ENCODE data around the gene TIAM2.
"Not testable (repeated sequence)": the region's sequence is repeated elsewhere in the genome, so short reads cannot be mapped to it uniquely, and the experiment has no call there.

The TIAM2 gene

DNA sequence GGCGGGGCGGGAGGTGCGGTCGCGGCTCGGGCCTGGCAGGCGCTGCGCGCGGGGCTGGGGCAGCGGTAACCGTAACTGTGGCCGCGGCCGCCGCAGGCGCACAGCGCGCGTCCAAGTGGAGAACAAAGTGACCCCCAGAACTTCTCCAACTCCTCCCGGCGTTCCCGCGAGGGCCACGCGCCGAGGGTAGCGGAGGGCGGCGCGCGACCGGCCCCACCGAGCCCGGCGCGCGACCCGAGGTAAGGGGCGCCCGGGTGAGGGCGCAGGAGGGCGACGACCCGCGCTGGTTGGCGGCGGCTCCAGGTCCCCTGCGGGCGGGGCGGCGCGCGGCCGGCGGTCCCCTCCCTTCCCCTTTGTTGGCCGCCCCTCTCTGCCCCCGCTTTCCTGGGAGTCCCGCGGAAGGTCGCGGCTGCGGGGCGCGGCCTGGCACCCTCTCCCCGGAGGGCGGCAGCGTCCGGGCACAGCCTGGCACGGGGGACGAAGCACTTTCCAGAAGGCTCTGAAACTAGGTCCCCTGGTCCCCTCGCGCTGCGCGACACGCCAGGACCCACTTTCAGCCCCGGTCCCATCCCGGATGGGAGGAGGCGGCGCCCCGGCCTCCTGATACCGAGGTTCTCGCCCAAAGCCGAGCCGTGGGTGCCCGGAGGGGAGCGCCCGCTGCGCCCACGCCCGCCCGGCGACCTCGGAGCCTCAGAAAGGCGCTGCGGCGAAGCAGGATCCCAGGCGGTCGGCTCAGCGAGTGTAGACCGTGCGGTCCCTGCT, at the start of gene TIAM2:
Gene TIAM2, plus strand, starts transcription at position 62 of the 762 bp plus-strand sequence. CDS start 133,909 bp downstream, outside the sequence.
- DNase-seq, result peak; percentile 74

DNA sequence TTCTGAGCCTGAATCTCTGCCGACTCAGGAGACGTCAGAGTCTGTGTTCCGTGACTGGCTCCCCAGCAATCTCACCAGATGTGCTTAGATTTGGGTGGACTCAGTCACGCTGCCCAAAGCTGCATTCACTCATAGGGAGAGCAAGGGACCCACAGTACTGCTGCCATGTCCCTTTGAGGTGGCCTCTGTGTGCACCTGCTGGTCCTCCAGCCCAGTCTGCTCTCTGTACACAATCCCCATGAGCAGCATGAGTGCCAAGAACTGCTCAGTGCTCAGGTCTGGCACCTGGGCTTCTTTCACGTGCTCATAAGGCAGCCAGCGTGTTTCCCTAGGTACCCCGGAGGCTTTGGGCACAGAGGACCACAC, 44.2 kb upstream of the TIAM2 start:
- DNase-seq, result no peak

DNA sequence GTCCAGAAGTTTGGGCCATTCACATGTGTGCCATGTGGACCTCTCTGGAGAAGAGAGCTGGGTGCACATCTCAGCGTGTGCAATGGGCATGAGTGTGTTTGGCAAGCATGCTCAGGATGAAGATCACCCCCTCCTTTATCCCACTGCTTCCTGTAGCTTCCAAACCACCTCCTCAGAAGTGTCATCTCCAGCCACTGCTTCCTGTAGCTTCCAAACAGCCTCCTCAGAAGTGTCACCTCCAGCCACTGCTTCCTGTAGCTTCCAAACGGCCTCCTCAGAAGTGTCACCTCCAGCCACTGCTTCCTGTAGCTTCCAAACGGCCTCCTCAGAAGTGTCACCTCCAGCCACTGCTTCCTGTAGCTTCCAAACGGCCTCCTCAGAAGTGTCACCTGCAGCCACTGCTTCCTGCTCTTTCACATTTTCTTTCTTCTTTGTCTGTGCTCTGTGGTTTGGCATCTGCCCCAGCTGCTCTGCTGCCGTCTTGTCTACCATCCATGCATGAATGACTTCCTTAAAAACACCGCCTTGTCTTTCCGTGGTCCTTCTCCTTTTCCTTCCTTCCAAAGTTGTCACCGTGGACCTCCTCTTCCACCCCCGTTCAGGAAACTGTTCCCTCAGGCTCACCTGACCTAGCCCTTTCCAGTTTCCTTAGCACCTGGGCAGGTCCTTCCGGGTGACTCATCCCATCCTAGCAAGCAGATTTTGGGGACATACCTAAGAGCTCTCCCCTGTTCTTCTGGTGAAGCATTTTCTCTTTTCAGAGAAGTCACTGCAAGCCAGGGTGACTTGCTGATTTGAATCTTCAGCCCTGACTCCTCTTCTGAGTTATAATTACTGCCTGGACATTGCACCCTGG, 43.5 kb upstream of the TIAM2 start:
- DNase-seq, result no peak

DNA sequence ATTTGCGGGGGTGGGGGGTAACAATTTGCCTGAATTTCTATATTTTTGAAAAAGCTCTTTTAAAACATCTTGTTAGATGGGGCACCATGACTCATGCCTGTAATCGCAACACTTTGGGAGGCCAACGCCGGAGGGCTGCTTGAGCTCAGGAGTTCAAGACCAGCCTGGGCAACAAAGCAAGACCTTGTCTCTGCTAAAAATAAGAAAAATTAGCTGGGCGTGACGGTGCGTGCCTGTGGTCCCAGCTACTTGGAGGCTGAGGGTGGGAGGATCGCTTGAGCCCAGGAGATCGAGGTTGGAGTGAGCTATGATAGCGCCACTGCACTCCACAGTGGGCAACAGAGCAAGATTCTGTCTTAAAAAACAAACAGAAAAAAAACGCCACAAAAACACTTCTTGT, 41.5 kb upstream of the TIAM2 start:
- no peak for DNase-seq

DNA sequence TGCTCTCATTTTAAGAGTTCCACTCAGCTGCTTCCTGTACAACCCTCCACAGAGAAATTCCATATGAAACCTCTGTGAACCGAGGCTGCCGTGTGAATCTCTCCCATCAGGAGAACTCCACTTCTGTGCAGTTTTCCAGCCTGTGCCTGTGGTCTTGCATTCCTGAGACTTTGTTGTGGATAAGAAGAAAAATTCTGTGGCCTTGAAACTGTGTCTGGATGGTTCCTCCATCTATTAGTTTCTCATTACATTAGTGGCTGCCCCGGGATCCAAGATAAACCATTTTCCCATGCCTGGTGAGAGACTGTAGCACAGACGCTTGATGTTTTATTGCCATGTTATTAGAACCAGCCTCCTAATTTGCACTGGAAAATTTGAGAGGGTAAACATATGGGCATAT, 40.8 kb upstream of the TIAM2 start:
- no peak for DNase-seq

DNA sequence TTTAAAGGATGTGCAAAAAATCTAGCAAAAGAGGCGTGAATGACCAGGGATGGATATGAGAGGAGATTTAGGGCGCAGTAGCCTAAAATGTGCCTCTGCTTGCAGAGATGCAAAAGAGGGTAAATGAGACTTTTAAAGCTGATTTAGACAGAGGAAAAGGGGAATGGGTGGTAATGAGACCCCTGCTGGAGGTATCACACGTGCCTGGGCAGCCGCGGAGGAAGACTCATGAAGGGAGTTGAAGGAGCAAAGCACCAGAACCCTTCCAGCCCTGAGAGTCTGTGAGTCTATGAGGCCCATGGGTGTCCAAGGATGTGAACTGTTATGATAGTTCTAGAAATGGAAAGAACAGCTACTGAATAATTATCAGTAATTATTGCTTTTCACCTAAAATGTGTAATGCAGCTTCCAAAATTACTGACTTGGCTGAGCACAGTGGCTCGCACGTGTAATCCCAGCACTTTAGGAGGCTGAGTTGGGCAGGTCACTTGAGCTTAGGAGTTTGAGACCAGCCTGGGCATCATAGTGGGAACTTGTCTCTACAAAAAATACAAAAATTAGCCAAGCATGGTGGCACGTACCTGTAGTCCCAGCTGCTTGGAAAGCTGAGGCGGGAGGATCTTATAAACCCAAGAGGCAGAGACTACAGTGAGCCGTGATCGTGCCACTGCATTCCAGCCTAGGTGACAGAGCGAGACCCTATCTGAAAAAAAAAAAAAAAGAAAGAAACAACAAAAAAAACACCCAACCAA, 38.2 kb upstream of the TIAM2 start:
- DNase-seq, result no peak

DNA sequence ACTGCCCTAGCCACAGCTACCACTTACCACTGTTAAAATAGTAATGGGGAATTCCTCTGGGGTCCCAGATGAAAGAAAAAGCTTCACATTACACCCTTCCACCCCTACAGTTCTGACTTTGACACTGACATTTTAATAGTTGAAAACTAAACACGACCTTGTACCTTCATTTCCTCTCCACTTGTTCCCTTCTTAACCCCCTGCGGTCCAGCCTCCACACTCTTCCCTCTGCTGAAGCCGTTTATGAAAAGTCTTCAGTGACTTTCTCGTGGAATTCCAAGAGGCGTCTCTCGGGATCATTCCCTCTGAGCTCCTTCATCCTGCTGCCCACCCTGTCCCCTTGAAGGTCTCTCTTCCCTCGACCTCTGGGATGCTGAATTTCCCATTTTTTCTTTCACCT, 36.6 kb upstream of the TIAM2 start:
- no peak for DNase-seq

DNA sequence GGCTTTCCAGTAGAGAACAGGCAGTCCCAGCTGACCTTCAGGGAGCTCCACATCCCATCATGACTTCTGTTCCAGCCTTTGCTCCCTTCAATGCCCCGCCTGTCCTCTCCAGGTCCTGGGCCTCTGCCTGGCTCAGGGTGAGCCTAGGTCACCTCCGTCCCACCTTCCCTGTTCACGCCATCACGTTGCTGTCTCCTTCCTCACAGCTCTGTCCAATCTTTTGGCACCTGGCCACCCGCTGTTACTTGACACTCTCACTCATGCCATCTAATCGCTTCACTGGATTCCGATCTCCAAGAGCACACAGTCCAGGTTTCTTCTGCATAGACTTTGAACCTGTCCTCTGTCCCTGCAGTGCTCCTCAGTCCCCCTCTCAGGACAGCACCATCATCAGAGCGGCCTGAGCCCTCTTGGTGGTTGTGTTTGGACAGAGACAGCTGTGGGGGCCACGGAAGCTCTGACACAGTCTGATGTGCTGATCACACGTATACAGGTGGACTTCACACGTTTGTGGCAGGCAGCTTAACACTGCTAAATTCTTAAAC, 34.7 kb upstream of the TIAM2 start:
- peak; percentile 43 for DNase-seq

DNA sequence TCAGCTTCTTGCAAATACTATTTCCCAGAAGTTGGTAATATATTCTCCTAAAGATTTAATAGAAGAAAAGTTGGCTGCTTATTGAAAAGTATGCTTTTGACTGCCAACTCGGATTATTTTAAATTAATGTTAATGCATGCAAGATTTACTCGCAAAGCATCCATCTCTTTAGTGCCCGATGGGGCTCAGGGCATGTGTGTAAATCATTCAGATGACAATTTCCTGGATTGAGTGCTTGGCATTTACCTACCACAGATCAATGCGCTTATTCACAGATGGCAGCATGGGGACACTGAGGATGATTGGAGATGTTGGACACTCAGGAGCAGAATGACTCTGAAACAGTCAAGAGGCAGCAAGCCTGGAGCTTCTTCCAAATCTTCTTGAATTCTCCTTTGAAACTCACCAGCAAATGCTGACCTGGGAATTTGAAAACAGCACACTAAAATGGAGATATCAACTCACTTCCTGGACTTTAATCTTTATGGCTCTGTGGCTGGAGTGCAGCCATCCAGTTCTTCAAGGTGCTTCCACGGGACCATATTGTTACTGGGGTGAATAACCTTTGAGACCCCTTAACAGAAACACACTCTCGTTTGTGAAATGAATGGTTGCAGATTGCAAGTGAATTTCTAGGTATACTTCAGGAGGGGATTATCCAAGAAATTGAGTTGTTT, 34.1 kb upstream of the TIAM2 start:
- no peak for DNase-seq

DNA sequence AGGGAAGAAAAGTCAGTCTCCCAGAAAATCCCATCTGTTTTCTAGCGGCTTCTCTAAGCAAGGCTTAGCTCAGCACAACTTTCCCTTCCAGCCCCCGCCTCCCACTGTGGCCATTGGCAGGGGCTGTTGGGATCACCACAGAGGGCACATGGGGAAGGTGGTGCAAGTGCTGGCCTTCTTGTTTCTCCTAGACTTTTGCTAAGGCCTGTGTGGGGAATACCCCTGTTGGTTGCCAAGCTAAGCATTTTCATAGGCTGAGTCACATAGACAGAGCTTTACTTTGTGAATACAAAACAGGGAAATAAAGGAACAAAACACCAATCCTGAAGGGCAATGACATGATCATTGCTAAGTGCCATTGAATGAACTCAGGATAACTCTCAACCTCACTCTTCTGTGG, 32.4 kb upstream of the TIAM2 start:
- no peak for DNase-seq

DNA sequence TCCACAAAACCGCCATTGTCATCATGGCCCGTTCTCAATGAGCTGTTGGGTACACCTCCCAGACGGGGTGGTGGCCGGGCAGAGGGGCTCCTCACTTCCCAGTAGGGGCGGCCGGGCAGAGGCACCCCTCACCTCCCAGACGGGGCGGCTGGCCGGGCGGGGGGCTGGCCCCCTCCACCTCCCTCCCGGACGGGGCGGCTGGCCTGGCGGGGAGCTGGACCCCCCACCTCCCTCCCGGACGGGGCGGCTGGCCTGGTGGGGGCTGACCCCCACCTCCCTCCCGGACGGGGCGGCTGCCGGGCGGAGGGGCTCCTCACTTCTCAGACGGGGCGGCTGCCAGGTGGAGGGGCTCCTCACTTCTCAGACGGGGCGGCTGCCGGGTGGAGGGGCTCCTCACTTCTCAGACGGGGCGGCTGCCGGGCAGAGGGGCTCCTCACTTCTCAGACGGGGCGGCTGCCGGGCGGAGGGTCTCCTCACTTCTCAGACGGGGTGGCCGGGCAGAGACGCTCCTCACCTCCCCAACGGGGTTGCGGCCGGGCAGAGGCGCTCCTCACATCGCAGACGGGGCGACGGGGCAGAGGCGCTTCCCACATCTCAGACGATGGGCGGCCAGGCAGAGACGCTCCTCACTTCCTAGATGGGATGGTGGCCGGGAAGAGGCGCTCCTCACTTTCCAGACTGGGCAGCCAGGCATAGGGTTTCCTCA, 28.9 kb upstream of the TIAM2 start:
- not testable (repeated sequence) for DNase-seq

DNA sequence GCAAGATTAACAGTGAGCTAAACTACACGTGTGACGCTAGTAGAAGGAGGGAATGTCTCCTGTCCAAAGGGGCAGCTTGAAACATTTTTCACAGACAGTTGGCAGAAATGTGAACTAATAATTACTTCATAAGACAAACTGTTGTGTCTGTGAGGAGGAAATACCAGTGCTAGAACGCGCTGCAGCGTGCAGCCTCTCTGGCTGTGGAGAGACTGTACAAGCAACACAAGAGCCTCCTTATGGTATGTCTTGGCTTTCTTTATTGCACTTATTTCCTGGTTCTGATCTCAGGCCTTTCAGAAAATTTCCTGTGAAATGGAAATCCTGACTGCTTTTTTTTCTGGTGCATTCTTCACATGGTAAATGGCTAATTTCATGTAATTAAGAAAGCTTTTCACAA, 25.3 kb upstream of the TIAM2 start:
- DNase-seq, result no peak

DNA sequence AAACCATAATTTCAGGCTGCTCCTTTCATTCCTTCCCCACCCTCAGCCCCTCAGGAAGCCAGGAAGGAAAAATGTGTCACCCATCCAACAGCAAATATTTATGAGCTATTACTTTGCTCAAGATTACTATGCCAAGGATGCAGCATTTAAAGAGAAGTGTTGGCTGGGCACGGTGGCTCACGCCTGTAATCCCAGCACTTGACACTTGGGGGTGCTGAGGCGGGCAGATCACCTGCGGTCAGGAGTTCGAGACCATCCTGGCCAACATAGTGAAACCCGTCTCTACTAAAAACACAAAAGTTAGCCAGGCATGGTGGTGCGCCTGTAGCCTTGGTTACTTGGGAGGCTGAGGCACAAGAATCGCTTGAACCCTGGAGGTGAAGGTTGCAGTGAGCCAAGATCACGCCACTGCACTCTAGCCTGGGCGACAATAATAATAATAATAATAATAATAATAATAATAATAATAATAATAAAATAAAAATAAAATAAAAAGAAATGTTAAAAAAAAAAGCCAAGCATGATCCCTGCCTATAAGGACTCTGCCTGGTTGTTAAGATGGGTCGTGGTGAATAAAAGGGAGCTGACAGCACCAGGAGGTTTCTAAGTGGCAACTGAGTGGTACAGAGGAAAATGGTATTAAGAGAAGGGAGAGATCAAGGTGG, 20.5 kb upstream of the TIAM2 start:
- DNase-seq, result no peak

DNA sequence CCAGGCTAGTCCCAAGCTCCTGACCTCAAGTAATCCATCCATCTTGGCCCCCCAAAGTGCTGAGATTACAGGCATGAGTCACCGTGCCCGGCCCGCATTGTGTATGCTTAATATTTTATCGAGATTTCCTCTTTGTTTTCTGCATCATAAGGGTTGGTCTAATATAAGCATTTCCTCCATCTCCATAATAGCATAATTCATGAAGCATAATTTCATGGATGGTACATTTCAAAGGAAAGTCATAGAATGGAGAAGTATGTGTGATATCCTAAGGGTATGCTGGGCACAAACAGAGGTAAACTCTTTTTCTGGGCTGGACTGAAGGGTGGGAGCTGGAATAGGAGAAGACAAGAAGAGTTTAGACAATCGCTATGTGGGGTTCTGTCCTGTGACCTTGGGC, 17.5 kb upstream of the TIAM2 start:
- no peak for DNase-seq

DNA sequence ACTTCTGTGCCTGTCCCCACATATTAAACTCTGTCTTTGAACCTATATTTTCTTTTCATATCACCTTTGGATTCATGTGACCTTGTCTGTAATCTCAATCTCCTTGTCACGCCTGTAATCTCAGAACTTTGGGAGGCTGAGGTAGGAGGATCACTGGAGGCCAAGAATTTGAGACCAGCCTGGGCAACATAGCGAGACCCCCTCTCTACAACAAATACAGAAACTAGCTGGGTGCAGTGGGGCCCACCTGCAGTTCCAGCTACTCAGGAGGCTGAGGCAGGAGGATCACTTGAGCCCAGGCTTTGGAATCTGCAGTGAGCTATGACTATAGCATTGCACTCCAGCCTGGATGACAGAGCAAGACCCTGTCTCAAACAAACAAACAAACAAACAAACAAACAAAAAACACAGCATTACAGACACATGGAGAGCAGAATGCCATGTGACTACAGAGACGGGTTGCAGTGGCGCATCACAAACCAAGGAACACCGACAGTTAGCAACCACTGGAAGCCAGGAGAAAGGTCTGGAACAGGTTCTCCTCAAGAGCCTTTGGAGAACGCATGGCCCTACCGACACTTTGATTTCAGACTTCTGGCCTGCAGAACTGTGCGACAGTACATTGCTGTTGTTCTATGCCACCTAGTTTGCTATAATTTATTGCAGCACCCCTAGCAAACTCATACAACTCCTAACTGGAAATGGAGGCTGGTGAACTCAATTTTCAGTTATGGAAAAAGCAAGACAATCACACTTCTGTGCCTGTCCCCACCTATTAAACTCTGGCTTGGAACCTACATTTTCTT, 14.6 kb upstream of the TIAM2 start:
- no peak for DNase-seq

DNA sequence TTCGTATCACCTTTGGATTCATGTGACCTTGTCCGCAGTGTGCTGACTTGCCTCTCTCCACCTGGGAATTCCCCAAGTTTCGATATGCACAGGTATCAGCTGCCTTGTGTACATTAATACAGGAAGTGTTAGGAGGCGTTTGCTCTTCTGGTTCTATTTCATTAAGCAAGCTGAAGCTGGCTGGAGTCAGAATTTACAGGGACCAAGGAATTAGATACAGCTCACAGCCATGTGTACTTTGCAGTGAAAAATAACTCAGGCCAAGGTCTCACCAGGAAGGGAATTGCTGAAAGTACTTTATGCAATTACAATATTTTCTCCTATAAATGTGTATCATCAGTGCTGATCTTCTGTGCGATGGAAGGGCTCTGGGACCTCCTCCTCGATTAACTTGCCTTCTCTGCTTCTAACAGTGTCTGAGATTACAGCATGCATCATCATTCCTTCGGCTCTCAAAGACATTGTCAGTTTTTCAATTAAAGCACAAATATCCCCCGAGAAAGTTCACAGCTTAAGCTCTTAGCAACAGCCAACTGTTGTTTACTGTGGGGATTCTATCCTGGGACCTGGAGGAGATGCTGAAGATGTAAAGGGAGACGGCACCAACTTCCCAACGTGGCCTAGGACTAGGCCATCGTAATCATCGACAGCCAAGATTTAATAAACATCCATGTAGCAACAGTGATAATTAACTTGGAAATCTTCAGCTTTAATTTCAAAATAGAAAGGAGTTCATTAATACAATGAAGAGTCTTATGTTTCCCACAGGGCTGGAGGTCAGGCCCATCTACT, 13.8 kb upstream of the TIAM2 start:
- DNase-seq, result peak; percentile 45

DNA sequence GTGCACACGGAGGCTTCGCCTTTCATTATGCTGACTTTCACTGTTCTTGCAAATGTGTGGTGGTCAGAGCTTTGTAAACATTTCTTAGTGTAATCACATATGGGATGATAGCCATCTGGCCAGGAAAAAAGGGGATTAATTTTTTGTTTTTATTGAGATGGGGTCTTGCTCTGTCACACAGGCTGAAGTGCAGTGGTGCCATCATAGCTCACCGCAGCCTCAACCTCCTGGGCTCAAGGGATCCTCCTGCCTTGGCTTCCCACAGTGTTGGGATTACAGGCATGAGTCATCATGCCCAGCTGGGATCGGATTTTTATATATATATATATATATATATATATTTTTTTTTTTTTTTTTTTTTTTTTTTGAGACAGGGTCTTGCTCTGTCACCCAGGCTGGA, 11.0 kb upstream of the TIAM2 start:
- peak; percentile 28 for DNase-seq

DNA sequence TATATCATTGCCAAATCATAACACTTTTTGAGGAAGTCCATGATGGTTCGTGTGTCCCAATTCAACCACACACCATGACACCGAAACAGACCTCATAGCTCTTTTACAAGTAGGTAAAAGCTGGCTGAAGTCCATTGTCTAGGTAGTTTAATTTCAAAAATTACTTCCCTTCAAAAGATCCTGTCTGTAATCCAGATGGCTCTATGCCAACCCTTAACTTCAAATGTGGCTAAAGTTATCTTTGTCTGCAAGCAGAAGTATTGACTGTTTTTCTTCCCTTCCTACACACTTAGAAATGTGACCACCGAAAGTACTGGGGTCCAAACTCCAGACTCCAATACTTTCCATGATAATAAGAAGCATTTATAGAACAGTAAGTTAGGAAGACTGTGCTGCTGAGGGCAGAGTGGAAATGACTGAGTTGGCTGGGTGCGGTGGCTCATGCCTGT, 8.3 kb upstream of the TIAM2 start:
- no peak for DNase-seq

DNA sequence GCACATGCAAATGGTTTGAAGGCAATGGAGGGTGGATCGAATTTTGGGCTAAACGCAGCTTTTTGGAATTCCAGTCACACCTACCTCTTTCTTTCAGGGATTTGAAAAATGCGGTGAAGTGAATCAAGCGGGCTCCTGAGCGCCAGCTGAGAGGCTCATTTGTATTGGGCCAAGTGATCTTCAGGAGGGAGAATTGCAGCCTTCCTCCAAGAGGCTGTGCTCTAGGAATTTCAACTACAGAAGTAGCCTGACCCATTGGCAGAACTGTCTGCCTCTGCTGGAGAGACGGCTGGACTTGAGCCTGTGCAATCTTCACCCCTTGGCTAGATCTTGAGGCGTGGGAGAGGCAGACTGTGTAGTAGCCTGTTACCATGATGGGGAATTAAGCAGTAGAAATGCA, 5.7 kb upstream of the TIAM2 start:
- no peak for DNase-seq

DNA sequence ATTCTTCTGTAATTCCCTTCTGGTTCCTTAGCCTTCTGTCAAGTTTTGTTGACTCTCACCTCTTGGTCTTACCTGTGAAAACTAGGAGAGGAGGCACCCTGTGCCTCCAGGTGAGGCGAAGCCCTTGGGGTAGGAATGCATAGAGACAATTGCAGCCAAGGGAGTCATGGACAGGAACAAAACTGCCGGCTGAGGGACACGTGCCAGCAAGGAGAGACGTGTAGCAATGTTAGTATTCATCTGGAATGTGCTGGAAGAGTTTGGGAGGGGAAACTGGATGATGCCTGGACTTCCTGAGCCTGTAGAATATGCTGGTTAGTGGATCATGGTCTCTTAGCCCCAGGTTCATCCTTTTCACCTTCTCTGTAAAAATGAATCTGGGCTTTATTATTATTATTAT, 3.9 kb upstream of the TIAM2 start:
- no peak for DNase-seq
